OCI-LY7 (cell line): ENCODE results near the gene SLC35E1.
A peak's percentile ranks its signal among the peaks of the same experiment; 100 is the strongest.

Source experiments
- EZH2phosphoT487 ChIP-seq: fragments of 200-600 bp; sonication (generic); IDR thresholded peaks from 2 replicates; pipeline ENCODE4 v1.6.1; 2018; ENCODE audit warnings: low read depth, borderline replicate concordance, mild to moderate bottlenecking, mixed run types, antibody characterized with exemption, low read length, moderate library complexity, mixed read lengths
- TF ChIP-seq, protein P1 (sequence below): fragments of 200-600 bp; sonication (generic); conservative IDR thresholded peaks from 2 replicates; pipeline ENCODE4 v1.5.1; 2014; ENCODE audit warnings: mild to moderate bottlenecking, antibody characterized with exemption, low read length, moderate library complexity, mixed read lengths

DNA sequence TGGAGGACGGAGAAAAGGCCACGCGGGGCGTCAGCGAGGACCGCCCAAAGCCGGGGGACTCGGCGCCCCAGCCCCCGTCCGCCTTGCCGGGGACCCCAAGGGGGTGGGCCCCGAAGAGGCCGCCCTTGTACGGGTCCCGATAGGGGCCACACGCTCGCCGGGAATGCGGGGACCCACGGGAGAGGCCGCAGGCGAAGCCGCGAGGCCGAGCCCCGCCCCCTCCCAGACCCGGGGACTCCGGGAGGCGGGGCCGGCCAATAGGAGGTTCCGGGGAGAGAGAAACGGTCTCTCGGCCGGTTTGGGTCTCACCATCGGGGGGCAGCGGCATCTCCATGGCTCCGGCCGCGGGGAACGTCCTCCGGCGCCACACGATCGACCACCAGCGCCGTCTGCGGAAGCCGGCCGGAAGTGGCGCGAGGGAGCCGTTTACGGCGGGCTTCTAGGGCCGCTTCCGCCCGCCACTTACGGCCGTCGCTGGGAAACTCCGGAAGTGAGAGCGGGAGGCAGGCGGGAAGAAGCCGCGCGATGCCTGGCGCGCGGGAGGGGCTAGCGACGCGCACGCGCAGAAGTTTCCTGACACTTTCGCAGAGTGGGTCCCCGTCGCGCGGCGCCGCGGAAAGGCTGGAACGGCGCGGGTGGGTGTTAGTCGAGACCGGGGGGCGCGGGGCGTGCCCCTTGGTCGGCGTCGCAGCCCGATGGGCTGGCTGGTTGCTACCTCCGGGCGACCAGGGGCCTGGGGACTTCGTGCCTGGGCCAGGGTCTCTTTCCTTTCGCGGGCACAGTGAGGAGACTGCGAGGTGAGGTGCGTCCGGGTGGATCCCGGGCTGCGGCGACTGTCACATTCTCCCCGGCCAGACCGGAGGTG lies 29.9 kb downstream of the SLC35E1 start, which contains the start of gene CHERP:
- TF ChIP-seq, protein P1, sequence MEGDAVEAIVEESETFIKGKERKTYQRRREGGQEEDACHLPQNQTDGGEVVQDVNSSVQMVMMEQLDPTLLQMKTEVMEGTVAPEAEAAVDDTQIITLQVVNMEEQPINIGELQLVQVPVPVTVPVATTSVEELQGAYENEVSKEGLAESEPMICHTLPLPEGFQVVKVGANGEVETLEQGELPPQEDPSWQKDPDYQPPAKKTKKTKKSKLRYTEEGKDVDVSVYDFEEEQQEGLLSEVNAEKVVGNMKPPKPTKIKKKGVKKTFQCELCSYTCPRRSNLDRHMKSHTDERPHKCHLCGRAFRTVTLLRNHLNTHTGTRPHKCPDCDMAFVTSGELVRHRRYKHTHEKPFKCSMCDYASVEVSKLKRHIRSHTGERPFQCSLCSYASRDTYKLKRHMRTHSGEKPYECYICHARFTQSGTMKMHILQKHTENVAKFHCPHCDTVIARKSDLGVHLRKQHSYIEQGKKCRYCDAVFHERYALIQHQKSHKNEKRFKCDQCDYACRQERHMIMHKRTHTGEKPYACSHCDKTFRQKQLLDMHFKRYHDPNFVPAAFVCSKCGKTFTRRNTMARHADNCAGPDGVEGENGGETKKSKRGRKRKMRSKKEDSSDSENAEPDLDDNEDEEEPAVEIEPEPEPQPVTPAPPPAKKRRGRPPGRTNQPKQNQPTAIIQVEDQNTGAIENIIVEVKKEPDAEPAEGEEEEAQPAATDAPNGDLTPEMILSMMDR = 0 out of 2 replicates have a peak, but pooled peaks have one; percentile 21
- no peak for TF ChIP-seq EZH2phosphoT487
